GM12878 (cell line): ENCODE results near the gene TDRD7. TPM values are rescaled to one million over a fixed set of nuclear protein-coding genes. Genes with fewer than 3 reads are reported as not detected.
A peak's percentile ranks its signal among the peaks of the same experiment; 100 is the strongest.

ENCODE experiments used
- ATAC-seq: fragments of 200-7000 bp; cut with Tn5 transposase; 3 replicates; pipeline ENCODE4 v1.9.1; 2020; ENCODE audit warnings: mild to moderate bottlenecking, moderate library complexity
- BruUV-seq: library from RNA; stranded (reverse); fragments of 400-500 nt; replicated peaks from 2 replicates; lab custom pipeline; 2021; lab: Mats Ljungman, UMichigan
- CTCF ChIA-PET: fragments of 300-600 bp; sonication (Branson Sonifier 250); formaldehyde crosslinking; extraction: SDS; loops from one replicate; lab custom pipeline; 2021; ENCODE audit warnings: inconsistent platforms; lab: Yijun Ruan, JAX
- POLR2A ChIA-PET: fragments of 350-600 bp; formaldehyde crosslinking; extraction: SDS; loops from one replicate; lab custom pipeline; 2021; ENCODE audit warnings: inconsistent platforms; lab: Charles Lee
- RAD21 ChIA-PET: fragments of 300-600 bp; sonication (Branson Sonifier 250); formaldehyde crosslinking; loops from one replicate; lab custom pipeline; 2023; ENCODE audit warnings: antibody characterized with exemption; ENCODE audit not compliant: unreplicated experiment; lab: Charles Lee
- SMC1A ChIA-PET: fragments of 300-600 bp; sonication (Branson Sonifier 250); formaldehyde crosslinking; loops from one replicate; lab custom pipeline; 2023; ENCODE audit not compliant: unreplicated experiment, uncharacterized antibody; lab: Charles Lee
- DNase-seq: peaks from one replicate; pipeline ENCODE4 v3.0.0-alpha.2; 2011; ENCODE audit warnings: low read depth, low spot score
- FAIRE-seq: peaks from 3 replicates; lab custom pipeline; 2011; peaks lifted over from hg19 to GRCh38; lab: Jason Lieb, UNC
- H2AFZ ChIP-seq: 2 replicates; pipeline ENCODE4 v1.6.0; 2011; ENCODE audit warnings: low read depth, low read length, control low read depth; ENCODE audit not compliant: control insufficient read depth
- H3K27ac ChIP-seq: 2 replicates; pipeline ENCODE4 v1.5.1; 2011; ENCODE audit warnings: control low read depth; ENCODE audit not compliant: control insufficient read depth, insufficient read depth
- H3K27me3 ChIP-seq, 2 experiments: replicated peaks in 1 of 2; 2 replicates each; pipeline versions ENCODE4 v1.6.0 to v1.6.1; 2011; ENCODE audit warnings: low read length in 1 of 2; ENCODE audit not compliant: control insufficient read depth in 2 of 2, insufficient read depth in 2 of 2
- H3K36me3 ChIP-seq, 2 experiments: 2 replicates each; pipeline ENCODE4 v1.5.1; 2011; ENCODE audit warnings: low read length in 1 of 2; ENCODE audit not compliant: control insufficient read depth in 2 of 2, insufficient read depth in 2 of 2
- H3K4me1 ChIP-seq: 2 replicates; pipeline ENCODE4 v1.6.1; 2011; ENCODE audit warnings: mild to moderate bottlenecking, low read length, moderate library complexity, mixed read lengths; ENCODE audit not compliant: control insufficient read depth, insufficient read depth
- H3K4me2 ChIP-seq: 2 replicates; pipeline ENCODE4 v1.6.0; 2011; ENCODE audit warnings: control low read depth; ENCODE audit not compliant: control insufficient read depth, insufficient read depth
- H3K4me3 ChIP-seq: fragments of 200-600 bp; sonication (generic); 2 replicates; pipeline ENCODE4 v1.5.1; 2016
- H3K79me2 ChIP-seq: 2 replicates; pipeline ENCODE4 v1.6.0; 2011; ENCODE audit warnings: low read length; ENCODE audit not compliant: control insufficient read depth, insufficient read depth
- H3K9ac ChIP-seq: 2 replicates; pipeline ENCODE4 v1.8.0; 2011; ENCODE audit warnings: low read length, control low read depth, mixed read lengths; ENCODE audit not compliant: control insufficient read depth, insufficient read depth
- H3K9me3 ChIP-seq: replicated peaks from 3 replicates; pipeline ENCODE4 v1.5.1; 2011; ENCODE audit warnings: mild to moderate bottlenecking, low read length; ENCODE audit not compliant: control insufficient read depth, insufficient read depth
- H4K20me1 ChIP-seq: 2 replicates; pipeline ENCODE4 v1.6.0; 2011; ENCODE audit not compliant: control insufficient read depth, insufficient read depth
- BHLHE40 ChIP-seq, 2 experiments: fragments of 450-650 bp in 1 of 2; IDR thresholded peaks; 2 replicates each; pipeline ENCODE4 v1.6.1; 2011 to 2017; ENCODE audit warnings: low read depth in 2 of 2, borderline replicate concordance in 1 of 2, improper control_type of control experiment in 1 of 2, low read length in 1 of 2, mild to moderate bottlenecking in 1 of 2
- CREB1 ChIP-seq: IDR thresholded peaks from 2 replicates; pipeline ENCODE4 v1.6.1; 2012; ENCODE audit warnings: low read depth, mild to moderate bottlenecking, inconsistent platforms
- RUNX3 ChIP-seq: IDR thresholded peaks from 2 replicates; pipeline ENCODE4 v1.6.1; 2012; ENCODE audit warnings: low read length, inconsistent platforms
- WGBS: methylation state at CpG from one replicate; pipeline ENCODE4 v1.1.6; 2016; ENCODE audit warnings: low lambda C conversion rate; ENCODE audit not compliant: insufficient replicate concordance, insufficient coverage; ENCODE audit errors: missing lambda C conversion rate; 5-methylcytosine and 5-hydroxymethylcytosine counted together
- in situ Hi-C: fragments of 300-500 bp; cut with MboI; formaldehyde crosslinking; loops from 9 replicates; pipeline ENCODE4 v1.14.3; 2018; ENCODE audit warnings: mixed read lengths
- intact Hi-C: fragments of 100-400 bp; cut with micrococcal nuclease; formaldehyde crosslinking; loops from one replicate; pipeline ENCODE4 v1.14.2; 2022; ENCODE audit not compliant: unreplicated experiment
- polyA plus RNA-seq, 11 experiments: library from polyadenylated mRNA; depleted of rRNA in 4 of 11; unstranded in 6 of 11; stranded (reverse) in 5 of 11; fragments of >200 nt; fragmentation: Nextera tagmentation in 4 of 11; fragmentation: Illumina TruSeq in 1 of 11; extraction: Ambion mirVana in 4 of 11; extraction: Trizol in 1 of 11; gene quantifications; 1 replicate in 1 of 11; 2 replicates in 10 of 11; pipeline versions ENCODE4 v1.2.1 to v1.2.3, GENCODE V29; 2011 to 2016; ENCODE audit warnings: inconsistent platforms in 2 of 11, missing spikeins in 2 of 11, low read depth in 1 of 11
- total RNA-seq, 4 experiments: library from RNA; depleted of rRNA in 3 of 4; stranded (reverse); fragments of >200 nt in 3 of 4; fragmentation: Illumina TruSeq in 1 of 4; extraction: Trizol in 1 of 4; gene quantifications; 2 replicates each; pipeline versions ENCODE4 v1.2.1 to v1.2.3, GENCODE V29; 2013 to 2021
- TF ChIP-seq, protein P1 (sequence below): fragments of 450-650 bp; IDR thresholded peaks from 2 replicates; pipeline ENCODE4 v1.6.1; 2016; ENCODE audit warnings: mild to moderate bottlenecking, moderate library complexity, borderline replicate concordance
- TF ChIP-seq, protein P2 (sequence below): IDR thresholded peaks from 2 replicates; pipeline ENCODE4 v1.6.1; 2012; ENCODE audit warnings: mild to moderate bottlenecking, low read depth, low read length

Gene TDRD7
- total and polyA plus RNA-seq, 10 of the 15 experiments (the other 5 are each of a cell fraction or from before 2014, with no cell fraction given), result 5.7 to 26.4 (median 16.2) TPM

DNA sequence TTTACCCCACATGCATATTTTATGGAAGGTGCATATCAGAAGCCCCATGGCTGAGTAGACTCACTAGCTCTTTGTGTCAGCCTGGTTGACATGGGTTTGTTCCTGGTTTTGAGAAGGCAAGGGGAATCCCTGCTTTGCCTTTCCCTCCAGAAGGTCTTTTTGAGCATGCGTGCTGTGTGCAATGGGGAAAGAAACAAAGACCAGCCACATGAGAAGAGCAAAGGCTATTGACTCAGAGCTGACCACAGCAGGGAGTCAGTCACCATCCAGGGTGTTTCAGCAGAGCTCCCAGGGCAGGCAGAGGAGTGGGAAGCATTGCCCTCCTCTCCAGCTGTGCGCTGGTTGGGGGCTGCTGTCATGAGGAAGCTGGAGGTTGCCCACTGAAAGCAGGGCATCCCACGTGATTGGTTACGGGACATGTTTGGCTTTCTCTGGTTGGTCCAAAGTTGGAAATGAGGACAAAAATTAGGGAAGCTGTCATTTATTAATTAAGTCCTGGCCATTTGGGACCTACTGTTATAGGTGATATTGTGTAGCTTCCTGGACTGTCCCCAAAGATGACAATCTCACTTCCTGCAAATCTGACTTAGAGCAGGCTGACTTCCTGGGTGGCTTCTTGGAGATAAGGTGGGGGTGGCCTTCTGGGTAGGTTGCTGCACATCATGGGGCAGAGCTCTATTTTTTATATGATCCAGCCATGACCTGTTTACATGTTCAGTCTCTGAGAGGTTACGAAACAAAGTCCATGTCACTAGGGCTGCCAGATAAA lies 48.9 kb upstream of the TDRD7 start:
- CTCF ChIA-PET, result interaction anchor here (0.6 to 4.3 kb wide), 9 partner anchors 15 to 507 kb away, joined by 3 to 29 read pairs (median 4); partner anchors contain the start of gene ZNF782
- Histone ChIP-seq H3K4me2 (peak overlapping the region; percentile 36; the same call in 1 of the 2 replicates), H2AFZ (peak overlapping the region; percentile 51; the same call in 1 of the 2 replicates), H3K27me3 (no peaks in the 10 kb centered on the region; a peak in 1 of 4 replicates), H3K79me2 (no peaks in the 10 kb centered on the region), H3K4me3 (peak overlapping the region; percentile 19; the same call in 1 of the 2 replicates), H3K9ac (no peak overlapping the region), H3K27ac (no peak overlapping the region; the same call in 1 of the 2 replicates), H3K36me3 (no peaks in the 10 kb centered on the region), H4K20me1 (no peaks in the 10 kb centered on the region), H3K4me1 (peaks cover 53% of the 10 kb centered on the region)
- 75% methylated on average over 5 of the region's 5 CpGs for WGBS
- POLR2A ChIA-PET, result interaction anchor here (1.2 kb wide), 1 partner anchor 61 kb away, joined by 3 read pairs; no protein-coding TSS in a partner anchor
- in situ Hi-C loops (no loop called here), intact Hi-C loops (loop anchor here (10.0 kb wide), 1 partner anchor 108 kb away; no protein-coding TSS in a partner anchor)
- RAD21 ChIA-PET, result interaction anchor here (0.6 to 3.6 kb wide), 5 partner anchors 18 to 139 kb away, joined by 3 to 23 read pairs (median 4); no protein-coding TSS in a partner anchor
- SMC1A ChIA-PET, result interaction anchor here (1.0 to 2.9 kb wide), 5 partner anchors 20 to 506 kb away, joined by 3 to 11 read pairs (median 4); no protein-coding TSS in a partner anchor
- ATAC-seq (peak; percentile 34), DNase-seq (peak; percentile 44), FAIRE-seq (peak; percentile 31)
- BruUV-seq, result no TSS peak
- TF ChIP-seq, protein P1, sequence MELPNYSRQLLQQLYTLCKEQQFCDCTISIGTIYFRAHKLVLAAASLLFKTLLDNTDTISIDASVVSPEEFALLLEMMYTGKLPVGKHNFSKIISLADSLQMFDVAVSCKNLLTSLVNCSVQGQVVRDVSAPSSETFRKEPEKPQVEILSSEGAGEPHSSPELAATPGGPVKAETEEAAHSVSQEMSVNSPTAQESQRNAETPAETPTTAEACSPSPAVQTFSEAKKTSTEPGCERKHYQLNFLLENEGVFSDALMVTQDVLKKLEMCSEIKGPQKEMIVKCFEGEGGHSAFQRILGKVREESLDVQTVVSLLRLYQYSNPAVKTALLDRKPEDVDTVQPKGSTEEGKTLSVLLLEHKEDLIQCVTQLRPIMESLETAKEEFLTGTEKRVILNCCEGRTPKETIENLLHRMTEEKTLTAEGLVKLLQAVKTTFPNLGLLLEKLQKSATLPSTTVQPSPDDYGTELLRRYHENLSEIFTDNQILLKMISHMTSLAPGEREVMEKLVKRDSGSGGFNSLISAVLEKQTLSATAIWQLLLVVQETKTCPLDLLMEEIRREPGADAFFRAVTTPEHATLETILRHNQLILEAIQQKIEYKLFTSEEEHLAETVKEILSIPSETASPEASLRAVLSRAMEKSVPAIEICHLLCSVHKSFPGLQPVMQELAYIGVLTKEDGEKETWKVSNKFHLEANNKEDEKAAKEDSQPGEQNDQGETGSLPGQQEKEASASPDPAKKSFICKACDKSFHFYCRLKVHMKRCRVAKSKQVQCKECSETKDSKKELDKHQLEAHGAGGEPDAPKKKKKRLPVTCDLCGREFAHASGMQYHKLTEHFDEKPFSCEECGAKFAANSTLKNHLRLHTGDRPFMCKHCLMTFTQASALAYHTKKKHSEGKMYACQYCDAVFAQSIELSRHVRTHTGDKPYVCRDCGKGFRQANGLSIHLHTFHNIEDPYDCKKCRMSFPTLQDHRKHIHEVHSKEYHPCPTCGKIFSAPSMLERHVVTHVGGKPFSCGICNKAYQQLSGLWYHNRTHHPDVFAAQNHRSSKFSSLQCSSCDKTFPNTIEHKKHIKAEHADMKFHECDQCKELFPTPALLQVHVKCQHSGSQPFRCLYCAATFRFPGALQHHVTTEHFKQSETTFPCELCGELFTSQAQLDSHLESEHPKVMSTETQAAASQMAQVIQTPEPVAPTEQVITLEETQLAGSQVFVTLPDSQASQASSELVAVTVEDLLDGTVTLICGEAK, result no peak
- TF ChIP-seq, protein P2, sequence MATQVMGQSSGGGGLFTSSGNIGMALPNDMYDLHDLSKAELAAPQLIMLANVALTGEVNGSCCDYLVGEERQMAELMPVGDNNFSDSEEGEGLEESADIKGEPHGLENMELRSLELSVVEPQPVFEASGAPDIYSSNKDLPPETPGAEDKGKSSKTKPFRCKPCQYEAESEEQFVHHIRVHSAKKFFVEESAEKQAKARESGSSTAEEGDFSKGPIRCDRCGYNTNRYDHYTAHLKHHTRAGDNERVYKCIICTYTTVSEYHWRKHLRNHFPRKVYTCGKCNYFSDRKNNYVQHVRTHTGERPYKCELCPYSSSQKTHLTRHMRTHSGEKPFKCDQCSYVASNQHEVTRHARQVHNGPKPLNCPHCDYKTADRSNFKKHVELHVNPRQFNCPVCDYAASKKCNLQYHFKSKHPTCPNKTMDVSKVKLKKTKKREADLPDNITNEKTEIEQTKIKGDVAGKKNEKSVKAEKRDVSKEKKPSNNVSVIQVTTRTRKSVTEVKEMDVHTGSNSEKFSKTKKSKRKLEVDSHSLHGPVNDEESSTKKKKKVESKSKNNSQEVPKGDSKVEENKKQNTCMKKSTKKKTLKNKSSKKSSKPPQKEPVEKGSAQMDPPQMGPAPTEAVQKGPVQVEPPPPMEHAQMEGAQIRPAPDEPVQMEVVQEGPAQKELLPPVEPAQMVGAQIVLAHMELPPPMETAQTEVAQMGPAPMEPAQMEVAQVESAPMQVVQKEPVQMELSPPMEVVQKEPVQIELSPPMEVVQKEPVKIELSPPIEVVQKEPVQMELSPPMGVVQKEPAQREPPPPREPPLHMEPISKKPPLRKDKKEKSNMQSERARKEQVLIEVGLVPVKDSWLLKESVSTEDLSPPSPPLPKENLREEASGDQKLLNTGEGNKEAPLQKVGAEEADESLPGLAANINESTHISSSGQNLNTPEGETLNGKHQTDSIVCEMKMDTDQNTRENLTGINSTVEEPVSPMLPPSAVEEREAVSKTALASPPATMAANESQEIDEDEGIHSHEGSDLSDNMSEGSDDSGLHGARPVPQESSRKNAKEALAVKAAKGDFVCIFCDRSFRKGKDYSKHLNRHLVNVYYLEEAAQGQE, result no peak
- TF ChIP-seq RUNX3 (peak; percentile 47), CREB1 (no peak), BHLHE40 (IDR thresholded peaks at IDR 0.05; ENCODE audit: borderline replicate concordance in 1 of 2, low read depth in 2 of 2, low read length in 1 of 2) (peak in 1 of 2 experiments; percentile 9; a peak in 1 of 4 replicates)
- TF ChIP-seq, all 136 proteins: peak for 2
- H3K9me3 ChIP-seq, result no peaks in the 10 kb centered on the region
